ENCODE results near the gene OCIAD1.

- TF ChIP-seq, protein P1, sequence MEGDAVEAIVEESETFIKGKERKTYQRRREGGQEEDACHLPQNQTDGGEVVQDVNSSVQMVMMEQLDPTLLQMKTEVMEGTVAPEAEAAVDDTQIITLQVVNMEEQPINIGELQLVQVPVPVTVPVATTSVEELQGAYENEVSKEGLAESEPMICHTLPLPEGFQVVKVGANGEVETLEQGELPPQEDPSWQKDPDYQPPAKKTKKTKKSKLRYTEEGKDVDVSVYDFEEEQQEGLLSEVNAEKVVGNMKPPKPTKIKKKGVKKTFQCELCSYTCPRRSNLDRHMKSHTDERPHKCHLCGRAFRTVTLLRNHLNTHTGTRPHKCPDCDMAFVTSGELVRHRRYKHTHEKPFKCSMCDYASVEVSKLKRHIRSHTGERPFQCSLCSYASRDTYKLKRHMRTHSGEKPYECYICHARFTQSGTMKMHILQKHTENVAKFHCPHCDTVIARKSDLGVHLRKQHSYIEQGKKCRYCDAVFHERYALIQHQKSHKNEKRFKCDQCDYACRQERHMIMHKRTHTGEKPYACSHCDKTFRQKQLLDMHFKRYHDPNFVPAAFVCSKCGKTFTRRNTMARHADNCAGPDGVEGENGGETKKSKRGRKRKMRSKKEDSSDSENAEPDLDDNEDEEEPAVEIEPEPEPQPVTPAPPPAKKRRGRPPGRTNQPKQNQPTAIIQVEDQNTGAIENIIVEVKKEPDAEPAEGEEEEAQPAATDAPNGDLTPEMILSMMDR (IDR thresholded peaks at IDR 0.05) = no peak
- TF ChIP-seq, protein P2, sequence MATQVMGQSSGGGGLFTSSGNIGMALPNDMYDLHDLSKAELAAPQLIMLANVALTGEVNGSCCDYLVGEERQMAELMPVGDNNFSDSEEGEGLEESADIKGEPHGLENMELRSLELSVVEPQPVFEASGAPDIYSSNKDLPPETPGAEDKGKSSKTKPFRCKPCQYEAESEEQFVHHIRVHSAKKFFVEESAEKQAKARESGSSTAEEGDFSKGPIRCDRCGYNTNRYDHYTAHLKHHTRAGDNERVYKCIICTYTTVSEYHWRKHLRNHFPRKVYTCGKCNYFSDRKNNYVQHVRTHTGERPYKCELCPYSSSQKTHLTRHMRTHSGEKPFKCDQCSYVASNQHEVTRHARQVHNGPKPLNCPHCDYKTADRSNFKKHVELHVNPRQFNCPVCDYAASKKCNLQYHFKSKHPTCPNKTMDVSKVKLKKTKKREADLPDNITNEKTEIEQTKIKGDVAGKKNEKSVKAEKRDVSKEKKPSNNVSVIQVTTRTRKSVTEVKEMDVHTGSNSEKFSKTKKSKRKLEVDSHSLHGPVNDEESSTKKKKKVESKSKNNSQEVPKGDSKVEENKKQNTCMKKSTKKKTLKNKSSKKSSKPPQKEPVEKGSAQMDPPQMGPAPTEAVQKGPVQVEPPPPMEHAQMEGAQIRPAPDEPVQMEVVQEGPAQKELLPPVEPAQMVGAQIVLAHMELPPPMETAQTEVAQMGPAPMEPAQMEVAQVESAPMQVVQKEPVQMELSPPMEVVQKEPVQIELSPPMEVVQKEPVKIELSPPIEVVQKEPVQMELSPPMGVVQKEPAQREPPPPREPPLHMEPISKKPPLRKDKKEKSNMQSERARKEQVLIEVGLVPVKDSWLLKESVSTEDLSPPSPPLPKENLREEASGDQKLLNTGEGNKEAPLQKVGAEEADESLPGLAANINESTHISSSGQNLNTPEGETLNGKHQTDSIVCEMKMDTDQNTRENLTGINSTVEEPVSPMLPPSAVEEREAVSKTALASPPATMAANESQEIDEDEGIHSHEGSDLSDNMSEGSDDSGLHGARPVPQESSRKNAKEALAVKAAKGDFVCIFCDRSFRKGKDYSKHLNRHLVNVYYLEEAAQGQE (IDR thresholded peaks at IDR 0.05; ENCODE audit: insufficient read depth in 1 of 2, low read depth in 2 of 2, low read length in 1 of 2) = no peak
- TF ChIP-seq TCF7L2 (IDR thresholded peaks at IDR 0.05; ENCODE audit: low read depth, low read length) (no peak), POLR2AphosphoS5 (IDR thresholded peaks at IDR 0.05; ENCODE audit: low read depth, low read length) (no peak), SIN3A (IDR thresholded peaks at IDR 0.05; ENCODE audit: borderline replicate concordance, insufficient read depth, low read depth, low read length) (no peak)
Measured at GRCh38 chr4:48862038-48862437, 31.1 kb downstream of the OCIAD1 start.
